Motor neuron (in vitro differentiated cells): ENCODE data around the gene PTPRM. TPM values are rescaled to one million over a fixed set of nuclear protein-coding genes. Genes with fewer than 3 reads are reported as not detected.

ENCODE experiments used
- ATAC-seq, 8 experiments: fragments of 200-7000 bp; cut with Tn5 transposase; replicated peaks in 6 of 8; 2 replicates each; pipeline ENCODE4 v1.8.0; 2021; ENCODE audit warnings: mild to moderate bottlenecking in 8 of 8, moderate library complexity in 8 of 8
- H3K27ac ChIP-seq, 2 donors: fragments of 250-450 bp; sonication (Bioruptor Pico); 2 replicates each; pipeline ENCODE4 v1.9.0; 2021; ENCODE audit warnings: antibody characterized with exemption in 2 of 2, mild to moderate bottlenecking in 2 of 2, moderate library complexity in 1 of 2
- H3K4me1 ChIP-seq, 2 donors: fragments of 250-450 bp; sonication (Bioruptor Pico); replicated peaks in 1 of 2; 2 replicates each; pipeline ENCODE4 v1.6.1; 2021; ENCODE audit warnings: antibody characterized with exemption in 2 of 2, mild to moderate bottlenecking in 2 of 2, moderate library complexity in 1 of 2
- H3K4me3 ChIP-seq, 5 donors: fragments of 250-450 bp; sonication (Bioruptor Pico); 2 replicates each; pipeline ENCODE4 v1.9.0; 2021; ENCODE audit warnings: antibody characterized with exemption in 5 of 5, mild to moderate bottlenecking in 5 of 5, moderate library complexity in 4 of 5
- WGBS, 10 experiments: fragments of 450-650 bp; shearing (Covaris generic); methylation state at CpG; one replicate each; pipeline ENCODE4 v1.0.0; 2022; 5-methylcytosine and 5-hydroxymethylcytosine counted together
- in situ Hi-C, 9 experiments: fragments of 400-800 bp; cut with MboI; loops; one replicate each; pipeline ENCODE4 v1.15.0; 2021; ENCODE audit warnings: low sequenced_read_pairs in 9 of 9, low pct_unique_long_range_greater_than_20kb in 2 of 9; ENCODE audit not compliant: unreplicated experiment in 9 of 9
- total RNA-seq, 8 experiments: library from RNA; unstranded; fragments of 300-600 nt; gene quantifications; 2 replicates each; pipeline versions ENCODE4 v1.2.3 to v1.2.4, GENCODE V29; 2022

Gene PTPRM
- total RNA-seq, 8 experiments from 2014 or later = 12.9 to 106 (median 66.9) TPM

DNA sequence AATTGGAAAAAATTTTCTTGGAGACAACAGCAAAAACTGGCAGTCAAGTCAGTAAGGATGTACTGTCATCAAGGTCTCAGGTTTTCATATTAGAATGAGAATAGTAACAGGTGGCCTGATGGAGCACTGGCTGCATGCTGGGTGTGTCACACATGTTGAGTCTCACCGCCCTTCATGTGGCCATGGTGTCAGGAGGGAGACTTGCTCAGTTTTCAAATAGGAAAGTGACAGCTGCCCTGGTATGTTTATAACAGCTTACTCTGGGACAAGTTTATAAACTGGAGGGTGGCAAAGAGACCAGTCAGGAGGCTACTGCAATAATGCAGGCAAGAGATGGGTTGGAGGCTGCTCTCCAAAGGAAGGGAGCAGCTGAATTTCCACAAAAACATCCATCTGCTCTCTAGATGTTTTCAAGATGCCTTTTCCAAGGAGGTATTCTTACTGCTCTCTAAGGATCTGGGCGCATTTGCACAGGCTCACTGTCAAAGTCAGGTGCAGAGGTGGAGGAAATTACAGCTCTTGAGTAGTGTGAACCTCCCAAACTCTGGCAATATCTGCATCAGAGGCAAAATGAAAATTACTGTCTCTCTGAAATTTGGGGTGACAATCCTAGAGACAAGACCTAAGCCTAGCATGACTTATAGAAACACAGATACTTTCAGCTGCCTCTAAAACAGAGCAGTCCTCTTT lies 720.2 kb downstream of the PTPRM start:
- Histone ChIP-seq H3K4me3 (no peak overlapping the region), H3K4me1 (peaks cover 13 to 37% of the 10 kb centered on the region in 2 donors), H3K27ac (no peak overlapping the region)
- 95 to 100% (median 100%) methylated on average over 1 to 2 of the region's 2 CpGs; no CpG with 5 or more reads in 3 of the 10 experiments for WGBS, 10 experiments
- in situ Hi-C loops = no loop called here
- ATAC-seq = peak in 1 of 8 experiments; percentile 44

GRCh38 chr18:8288472-8289195 lies 721.5 kb downstream of the PTPRM start:
- peak in 5 of 8 experiments; percentile 44 to 92 (median 60) for ATAC-seq
- H3K27ac ChIP-seq = no peak overlapping the region
- in situ Hi-C loops = no loop called here
- H3K4me3 ChIP-seq = no peak overlapping the region
- H3K4me1 ChIP-seq = peaks cover 13 to 37% of the 10 kb centered on the region in 2 donors
- WGBS, 10 experiments = 57 to 100% (median 83%) methylated on average over 1 to 6 of the region's 8 CpGs; no CpG with 5 or more reads in 1 of the 10 experiments

DNA sequence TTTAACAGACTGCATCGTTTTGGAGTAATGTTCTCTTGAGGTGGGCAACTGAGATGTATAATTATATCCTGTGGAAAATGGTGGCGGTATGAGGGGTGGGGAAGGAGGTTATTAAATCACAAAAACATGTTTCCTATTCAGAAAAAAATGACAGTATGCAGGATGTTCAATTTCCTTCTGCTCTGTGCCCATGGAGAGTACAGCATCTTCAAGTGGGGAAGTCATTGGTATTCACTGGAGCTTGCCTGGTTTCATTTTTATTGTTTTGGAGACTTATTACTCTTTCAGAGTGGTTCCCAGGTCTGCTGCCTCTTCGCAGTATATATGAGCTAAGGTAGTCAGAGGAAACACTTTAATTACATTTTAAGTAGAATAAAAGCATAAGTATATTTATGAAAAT lies 723.3 kb downstream of the PTPRM start:
- WGBS, 10 experiments = 44 to 100% (median 81%) methylated on average over 1 to 3 of the region's 3 CpGs; no CpG with 5 or more reads in 1 of the 10 experiments
- Histone ChIP-seq H3K4me1 (peaks cover 13 to 37% of the 10 kb centered on the region in 2 donors), H3K27ac (no peak overlapping the region), H3K4me3 (no peak overlapping the region)
- ATAC-seq = peak in 4 of 8 experiments; percentile 17 to 56 (median 40)
- in situ Hi-C loops = no loop called here

GRCh38 chr18:8290913-8291312 lies 723.8 kb downstream of the PTPRM start:
- in situ Hi-C loops = no loop called here
- ATAC-seq = peak in 1 of 8 experiments; percentile 53
- H3K27ac ChIP-seq = no peak overlapping the region
- H3K4me1 ChIP-seq = peaks cover 13 to 40% of the 10 kb centered on the region in 2 donors
- H3K4me3 ChIP-seq = no peak overlapping the region
- WGBS, 10 experiments = 0 to 100% (median 40%) methylated on average over 1 of the region's 1 CpG; no CpG with 5 or more reads in 1 of the 10 experiments

GRCh38 chr18:8293184-8293583 lies 726.1 kb downstream of the PTPRM start:
- H3K4me1 ChIP-seq = peaks cover 22 to 56% of the 10 kb centered on the region in 2 donors
- no peak for ATAC-seq
- WGBS, 10 experiments = 100% methylated on average over 1 to 2 of the region's 2 CpGs; no CpG with 5 or more reads in 8 of the 10 experiments
- H3K4me3 ChIP-seq = no peak overlapping the region
- in situ Hi-C loops = no loop called here
- no peak overlapping the region for H3K27ac ChIP-seq

- peak in 5 of 8 experiments; percentile 95 to 98 (median 97) for ATAC-seq
- 60 to 100% (median 80%) methylated on average over 2 to 16 of the region's 16 CpGs for WGBS, 10 experiments
- Histone ChIP-seq H3K27ac (no peak overlapping the region), H3K4me1 (peaks cover 11 to 28% of the 10 kb centered on the region in 2 donors), H3K4me3 (no peak overlapping the region)
- in situ Hi-C loops = no loop called here
These were observed 729.9 kb downstream of the PTPRM start for GRCh38 chr18:8296886-8297616.

DNA sequence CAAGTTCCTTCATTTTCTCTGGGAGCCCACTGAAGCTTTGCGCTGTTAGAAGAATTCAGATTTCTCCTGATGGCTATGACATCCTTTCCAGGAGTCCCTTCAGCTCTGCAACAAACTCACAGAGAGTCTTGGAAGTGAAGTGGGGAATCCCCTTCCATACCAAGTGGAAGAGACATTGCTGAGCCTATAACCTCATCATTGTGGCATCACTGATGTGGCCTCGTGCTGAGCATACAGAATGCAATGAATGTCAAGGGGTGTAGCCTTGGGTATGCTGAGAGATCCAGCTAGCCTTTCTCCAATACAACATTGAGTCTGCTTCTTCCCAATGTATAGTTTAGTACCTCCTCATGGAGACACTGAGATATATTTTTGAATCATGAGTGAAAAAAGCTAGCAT lies 731.1 kb downstream of the PTPRM start:
- Histone ChIP-seq H3K27ac (no peak overlapping the region), H3K4me3 (no peak overlapping the region), H3K4me1 (peaks cover 11 to 28% of the 10 kb centered on the region in 2 donors)
- in situ Hi-C loops = no loop called here
- 67 to 100% (median 90%) methylated on average over 1 to 2 of the region's 2 CpGs; no CpG with 5 or more reads in 3 of the 10 experiments for WGBS, 10 experiments
- no peak for ATAC-seq

DNA sequence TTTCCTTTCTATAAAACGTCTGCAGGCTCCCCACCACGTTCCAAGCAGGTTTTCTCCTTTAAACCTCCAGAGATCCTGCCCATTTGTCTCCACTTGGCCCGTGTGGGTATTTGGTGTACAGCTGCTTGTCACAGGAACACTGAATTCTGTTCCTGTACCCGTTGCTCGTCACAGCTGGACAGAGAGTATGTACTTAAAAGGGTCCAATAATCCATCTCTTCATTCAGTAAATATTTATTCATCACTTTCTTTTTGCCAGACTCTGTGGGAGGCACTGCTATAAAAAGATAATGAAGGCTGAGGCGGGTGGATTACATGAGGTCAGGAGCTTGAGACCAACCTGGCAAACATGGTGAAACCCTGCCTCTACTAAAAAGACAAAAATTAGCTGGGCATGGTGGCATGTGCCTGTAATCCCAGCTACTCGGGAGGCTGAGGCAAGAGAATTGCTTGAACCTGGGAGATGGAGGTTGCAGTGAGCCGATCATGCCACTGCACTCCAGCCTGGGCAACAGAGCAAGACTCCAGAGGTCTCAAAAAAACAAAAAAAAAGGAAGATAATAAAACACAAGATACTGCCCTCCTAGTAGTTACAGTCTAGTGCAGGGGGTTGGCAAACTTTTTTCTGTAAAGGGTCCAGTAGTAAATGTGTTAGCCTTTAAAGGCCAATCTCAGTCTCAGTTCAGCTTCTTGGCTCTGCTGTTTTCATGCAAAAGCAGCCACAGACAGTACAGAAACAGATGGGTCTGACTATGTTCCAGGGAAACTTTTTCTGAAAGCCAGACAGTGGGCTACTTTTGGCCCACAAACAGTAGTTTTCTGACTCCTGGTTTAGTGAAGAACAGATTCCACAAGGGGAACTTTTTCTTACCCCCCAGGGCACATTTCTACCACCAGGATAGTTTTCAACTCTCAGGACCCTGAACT lies 732.2 kb downstream of the PTPRM start:
- in situ Hi-C loops = no loop called here
- no peak for ATAC-seq
- H3K4me3 ChIP-seq = no peak overlapping the region
- H3K27ac ChIP-seq = no peak overlapping the region
- H3K4me1 ChIP-seq = peaks cover 11 to 28% of the 10 kb centered on the region in 2 donors
- 31 to 100% (median 94%) methylated on average over 1 to 4 of the region's 8 CpGs; no CpG with 5 or more reads in 3 of the 10 experiments for WGBS, 10 experiments

GRCh38 chr18:8300751-8301410 lies 733.8 kb downstream of the PTPRM start:
- 60 to 100% (median 80%) methylated on average over 1 to 6 of the region's 6 CpGs; no CpG with 5 or more reads in 1 of the 10 experiments for WGBS, 10 experiments
- Histone ChIP-seq H3K4me3 (no peak overlapping the region), H3K4me1 (peaks cover 11 to 25% of the 10 kb centered on the region in 2 donors), H3K27ac (no peak overlapping the region)
- in situ Hi-C loops = no loop called here
- peak in 3 of 8 experiments; percentile 41 to 61 (median 44) for ATAC-seq

DNA sequence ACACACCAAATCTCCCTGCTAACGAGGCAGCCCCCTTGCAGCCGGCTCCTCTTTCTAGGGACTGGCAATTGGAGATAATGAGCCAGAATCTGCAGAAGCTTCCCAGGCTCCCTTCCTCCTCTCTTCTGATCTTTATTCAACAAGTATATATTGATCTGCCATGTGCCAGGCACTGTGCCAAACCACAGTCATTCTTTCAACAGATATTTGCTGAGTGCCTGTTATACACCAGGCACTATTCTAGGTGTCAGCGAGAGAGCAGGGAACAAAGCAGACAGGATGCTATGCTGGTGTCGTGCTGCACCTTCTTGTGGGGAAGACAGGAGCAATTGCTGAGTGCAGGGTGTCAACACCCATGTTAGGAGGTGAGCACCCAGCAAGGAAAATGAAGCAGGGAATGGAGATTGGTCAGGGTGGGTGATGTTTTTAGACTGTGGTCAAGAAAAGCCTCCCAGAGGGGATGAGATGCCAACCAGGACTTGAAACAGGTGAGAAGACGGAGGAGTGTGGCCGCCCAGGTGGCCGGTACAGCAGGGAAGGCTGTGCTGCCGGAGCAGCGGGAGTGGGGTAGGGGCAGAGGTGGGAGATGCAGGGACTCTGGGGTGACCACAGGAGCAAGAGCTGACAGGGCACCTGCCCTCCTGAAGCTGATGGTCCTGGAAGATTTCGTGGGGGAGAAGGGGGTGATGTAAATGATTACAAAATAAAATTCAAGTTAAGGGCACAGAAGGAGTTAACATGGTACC lies 734.5 kb downstream of the PTPRM start:
- in situ Hi-C loops = no loop called here
- WGBS, 10 experiments = 71 to 100% (median 88%) methylated on average over 1 to 5 of the region's 10 CpGs; no CpG with 5 or more reads in 2 of the 10 experiments
- Histone ChIP-seq H3K4me1 (peaks cover 4 to 18% of the 10 kb centered on the region in 2 donors), H3K27ac (no peak overlapping the region), H3K4me3 (no peak overlapping the region)
- ATAC-seq = peak in 2 of 8 experiments; percentile 19 to 35

GRCh38 chr18:8303151-8303755 lies 736.1 kb downstream of the PTPRM start:
- no peak for ATAC-seq
- Histone ChIP-seq H3K4me1 (peaks cover 0 to 3% of the 10 kb centered on the region in 2 donors), H3K4me3 (no peak overlapping the region), H3K27ac (no peak overlapping the region)
- in situ Hi-C loops = no loop called here
- WGBS, 10 experiments = 44 to 93% (median 86%) methylated on average over 1 to 6 of the region's 7 CpGs; no CpG with 5 or more reads in 1 of the 10 experiments
